Suppressor macrophage treated with lipopolysaccharide for 4 hours (primary cell): ENCODE results near the gene SMG1.
"Not testable (repeated sequence)": the region's sequence is repeated elsewhere in the genome, so short reads cannot be mapped to it uniquely, and the experiment has no call there.

Source experiments
- DNase-seq: peaks from one replicate; pipeline ENCODE4 v3.0.0-alpha.2; 2020

Gene SMG1

GRCh38 chr16:18757960-18758660 lies 168.1 kb downstream of the SMG1 start:
- not testable (repeated sequence) for DNase-seq

DNA sequence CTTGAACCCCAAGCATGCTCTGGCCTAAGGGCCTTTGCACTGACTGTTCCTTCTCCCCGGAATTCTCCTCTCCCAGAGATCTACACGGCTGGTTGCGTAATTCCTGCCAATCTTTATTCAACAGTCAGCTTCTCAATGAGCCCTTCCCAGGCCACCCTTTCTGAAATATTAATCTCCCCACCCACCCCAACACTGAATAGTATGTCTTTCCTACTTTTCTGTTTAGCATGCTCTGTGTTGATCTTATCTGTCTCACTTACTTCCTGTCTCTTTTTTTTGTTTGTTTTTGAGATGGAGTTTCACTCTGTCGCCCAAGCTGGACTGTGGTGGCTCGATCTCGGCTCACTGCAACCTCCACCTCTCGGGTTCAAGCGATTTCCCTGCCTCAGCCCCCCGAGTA lies 169.6 kb downstream of the SMG1 start:
- DNase-seq: not testable (repeated sequence)
